GM18909 (cell line): ENCODE measurements around the gene DNAJC22.
"Not testable (repeated sequence)": the region's sequence is repeated elsewhere in the genome, so short reads cannot be mapped to it uniquely, and the experiment has no call there.

Experiments used
- ATAC-seq: cut with Tn5 transposase; IDR thresholded peaks from one replicate; pipeline ENCODE4 v1.9.1; 2021; ENCODE audit warnings: mild to moderate bottlenecking; ENCODE audit not compliant: unreplicated experiment, poor library complexity

Gene DNAJC22

GRCh38 chr12:49367381-49368239 is 20.9 kb downstream of the DNAJC22 start, which contains the start of gene SPATS2:
Gene SPATS2, plus strand, starts transcription at chr12:49367462. Its CDS starts 93,551 bp downstream, at chr12:49461013.
- ATAC-seq, result no peak

GRCh38 chr12:49368240-49368600 is 21.5 kb downstream of the DNAJC22 start:
- ATAC-seq, result no peak

- ATAC-seq, result peak; percentile 53
These were observed 22.9 kb downstream of the DNAJC22 start for GRCh38 chr12:49369411-49370145.

GRCh38 chr12:49370539-49370938 is 23.9 kb downstream of the DNAJC22 start:
- ATAC-seq, result no peak

GRCh38 chr12:49375406-49375805 is 28.7 kb downstream of the DNAJC22 start:
- peak; percentile 59 for ATAC-seq

- no peak for ATAC-seq
These were observed 30.7 kb downstream of the DNAJC22 start for GRCh38 chr12:49377386-49377785.

- not testable (repeated sequence) for ATAC-seq
These were observed 33.5 kb downstream of the DNAJC22 start for GRCh38 chr12:49380184-49380583.

- no peak for ATAC-seq
These were observed 42.1 kb downstream of the DNAJC22 start for GRCh38 chr12:49388682-49389386.

- no peak for ATAC-seq
These were observed 42.7 kb downstream of the DNAJC22 start for GRCh38 chr12:49389387-49389703.

GRCh38 chr12:49397000-49397399 is 50.3 kb downstream of the DNAJC22 start:
- no peak for ATAC-seq

GRCh38 chr12:49400304-49400703 is 53.6 kb downstream of the DNAJC22 start:
- no peak for ATAC-seq
